ENCODE data around the gene ZNF189. TPM values are rescaled to one million over a fixed set of nuclear protein-coding genes. Genes with fewer than 3 reads are reported as not detected.
A peak's percentile ranks its signal among the peaks of the same experiment; 100 is the strongest.

Gene ZNF189
- total RNA-seq, 1 donor from 2014 or later: 17.3 TPM

GRCh38 chr9:101398930-101399642, 435 bp downstream of the ZNF189 start:
- TF ChIP-seq, protein P1, sequence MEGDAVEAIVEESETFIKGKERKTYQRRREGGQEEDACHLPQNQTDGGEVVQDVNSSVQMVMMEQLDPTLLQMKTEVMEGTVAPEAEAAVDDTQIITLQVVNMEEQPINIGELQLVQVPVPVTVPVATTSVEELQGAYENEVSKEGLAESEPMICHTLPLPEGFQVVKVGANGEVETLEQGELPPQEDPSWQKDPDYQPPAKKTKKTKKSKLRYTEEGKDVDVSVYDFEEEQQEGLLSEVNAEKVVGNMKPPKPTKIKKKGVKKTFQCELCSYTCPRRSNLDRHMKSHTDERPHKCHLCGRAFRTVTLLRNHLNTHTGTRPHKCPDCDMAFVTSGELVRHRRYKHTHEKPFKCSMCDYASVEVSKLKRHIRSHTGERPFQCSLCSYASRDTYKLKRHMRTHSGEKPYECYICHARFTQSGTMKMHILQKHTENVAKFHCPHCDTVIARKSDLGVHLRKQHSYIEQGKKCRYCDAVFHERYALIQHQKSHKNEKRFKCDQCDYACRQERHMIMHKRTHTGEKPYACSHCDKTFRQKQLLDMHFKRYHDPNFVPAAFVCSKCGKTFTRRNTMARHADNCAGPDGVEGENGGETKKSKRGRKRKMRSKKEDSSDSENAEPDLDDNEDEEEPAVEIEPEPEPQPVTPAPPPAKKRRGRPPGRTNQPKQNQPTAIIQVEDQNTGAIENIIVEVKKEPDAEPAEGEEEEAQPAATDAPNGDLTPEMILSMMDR (IDR thresholded peaks at IDR 0.05): no peak
- no peak for DNase-seq (ENCODE audit: extremely low spot score, unreplicated experiment)
- Mint-ChIP-seq H3K36me3 (ENCODE audit: unreplicated experiment) (peaks cover 51% of the 10 kb centered on the region), H3K9me3 (ENCODE audit: unreplicated experiment) (peaks cover 35% of the 10 kb centered on the region), H3K27ac (ENCODE audit: unreplicated experiment) (peak overlapping the region; percentile 99), H3K27me3 (ENCODE audit: unreplicated experiment) (no peaks in the 10 kb centered on the region), H3K4me3 (ENCODE audit: unreplicated experiment) (peak overlapping the region; percentile 99), H3K4me1 (ENCODE audit: unreplicated experiment) (peaks cover 40% of the 10 kb centered on the region)

GRCh38 chr9:101399643-101399970, 956 bp downstream of the ZNF189 start:
- H3K9me3 Mint-ChIP-seq (ENCODE audit: unreplicated experiment): peaks cover 35% of the 10 kb centered on the region
- H3K27ac Mint-ChIP-seq (ENCODE audit: unreplicated experiment): peak overlapping the region; percentile 99
- peaks cover 40% of the 10 kb centered on the region for H3K4me1 Mint-ChIP-seq (ENCODE audit: unreplicated experiment)
- DNase-seq (ENCODE audit: extremely low spot score, unreplicated experiment): no peak
- H3K27me3 Mint-ChIP-seq (ENCODE audit: unreplicated experiment): no peaks in the 10 kb centered on the region
- H3K36me3 Mint-ChIP-seq (ENCODE audit: unreplicated experiment): peaks cover 53% of the 10 kb centered on the region
- peak overlapping the region; percentile 99 for H3K4me3 Mint-ChIP-seq (ENCODE audit: unreplicated experiment)
- TF ChIP-seq, protein P1 (IDR thresholded peaks at IDR 0.05): no peak

GRCh38 chr9:101400120-101400519, 1.5 kb downstream of the ZNF189 start:
- no peaks in the 10 kb centered on the region for H3K27me3 Mint-ChIP-seq (ENCODE audit: unreplicated experiment)
- no peak for DNase-seq (ENCODE audit: extremely low spot score, unreplicated experiment)
- TF ChIP-seq, protein P1 (IDR thresholded peaks at IDR 0.05): no peak
- H3K4me1 Mint-ChIP-seq (ENCODE audit: unreplicated experiment): peaks cover 40% of the 10 kb centered on the region
- H3K4me3 Mint-ChIP-seq (ENCODE audit: unreplicated experiment): peak overlapping the region; percentile 99
- H3K9me3 Mint-ChIP-seq (ENCODE audit: unreplicated experiment): peaks cover 40% of the 10 kb centered on the region
- H3K27ac Mint-ChIP-seq (ENCODE audit: unreplicated experiment): peak overlapping the region; percentile 42
- peaks cover 53% of the 10 kb centered on the region for H3K36me3 Mint-ChIP-seq (ENCODE audit: unreplicated experiment)

DNA sequence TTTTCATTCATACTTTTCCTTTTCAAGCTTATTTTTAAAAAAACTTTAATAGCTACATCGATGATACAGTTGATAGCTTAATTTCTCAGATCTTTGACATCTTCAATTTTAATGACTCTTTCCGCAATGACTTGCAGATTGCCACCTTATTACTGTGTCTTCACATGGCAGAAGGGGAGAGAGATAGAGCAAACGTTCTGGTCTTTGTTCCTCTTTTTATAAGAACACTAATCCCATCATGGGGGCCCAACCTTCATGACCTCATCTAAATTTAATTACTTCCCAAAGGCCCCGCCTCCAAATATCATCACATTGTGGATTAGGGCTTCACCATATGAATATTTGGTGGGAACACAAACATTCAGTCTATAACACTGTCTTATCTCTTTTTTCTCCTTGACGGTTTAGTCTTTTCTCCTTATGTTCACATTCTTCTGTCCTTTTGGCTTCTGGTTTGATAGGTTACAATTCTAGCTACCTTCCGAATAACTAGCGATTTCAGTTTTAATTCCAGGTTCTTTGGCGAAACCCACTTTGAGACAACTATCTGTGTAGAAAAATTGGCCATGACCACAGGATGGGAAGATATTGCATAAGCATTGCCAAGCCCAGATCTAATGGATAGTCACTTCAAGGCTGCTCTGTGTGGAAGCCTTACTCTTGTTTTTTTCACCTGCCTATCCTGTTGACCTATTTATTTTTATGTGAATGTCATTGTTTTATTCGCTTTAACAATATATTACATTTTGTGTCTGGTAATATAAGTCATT, 5.0 kb downstream of the ZNF189 start:
- peaks cover 62% of the 10 kb centered on the region for H3K9me3 Mint-ChIP-seq (ENCODE audit: unreplicated experiment)
- H3K4me1 Mint-ChIP-seq (ENCODE audit: unreplicated experiment): peaks cover 28% of the 10 kb centered on the region
- no peak overlapping the region for H3K27ac Mint-ChIP-seq (ENCODE audit: unreplicated experiment)
- H3K4me3 Mint-ChIP-seq (ENCODE audit: unreplicated experiment): no peak overlapping the region
- H3K36me3 Mint-ChIP-seq (ENCODE audit: unreplicated experiment): peaks cover 82% of the 10 kb centered on the region
- H3K27me3 Mint-ChIP-seq (ENCODE audit: unreplicated experiment): no peaks in the 10 kb centered on the region
- TF ChIP-seq, protein P1 (IDR thresholded peaks at IDR 0.05): no peak
- DNase-seq (ENCODE audit: extremely low spot score, unreplicated experiment): no peak

DNA sequence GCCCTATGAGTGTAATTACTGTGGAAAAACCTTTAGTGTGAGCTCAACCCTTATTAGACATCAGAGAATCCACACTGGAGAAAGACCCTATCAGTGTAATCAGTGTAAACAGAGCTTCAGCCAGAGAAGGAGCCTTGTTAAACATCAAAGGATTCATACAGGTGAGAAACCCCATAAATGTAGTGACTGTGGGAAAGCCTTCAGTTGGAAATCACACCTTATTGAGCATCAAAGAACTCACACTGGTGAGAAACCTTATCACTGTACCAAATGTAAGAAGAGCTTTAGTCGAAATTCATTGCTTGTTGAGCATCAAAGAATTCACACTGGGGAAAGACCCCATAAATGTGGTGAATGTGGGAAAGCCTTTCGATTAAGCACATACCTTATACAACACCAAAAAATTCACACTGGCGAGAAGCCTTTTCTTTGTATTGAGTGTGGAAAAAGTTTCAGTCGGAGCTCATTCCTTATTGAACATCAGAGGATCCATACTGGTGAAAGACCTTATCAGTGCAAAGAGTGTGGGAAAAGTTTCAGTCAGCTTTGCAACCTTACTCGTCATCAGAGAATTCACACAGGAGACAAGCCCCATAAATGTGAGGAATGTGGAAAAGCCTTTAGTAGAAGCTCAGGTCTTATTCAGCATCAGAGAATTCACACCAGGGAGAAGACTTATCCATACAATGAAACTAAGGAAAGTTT, 9.9 kb downstream of the ZNF189 start:
- no peaks in the 10 kb centered on the region for H3K27me3 Mint-ChIP-seq (ENCODE audit: unreplicated experiment)
- H3K4me1 Mint-ChIP-seq (ENCODE audit: unreplicated experiment): no peaks in the 10 kb centered on the region
- TF ChIP-seq, protein P1 (IDR thresholded peaks at IDR 0.05): no peak
- peaks cover 65% of the 10 kb centered on the region for H3K9me3 Mint-ChIP-seq (ENCODE audit: unreplicated experiment)
- H3K36me3 Mint-ChIP-seq (ENCODE audit: unreplicated experiment): peaks cover 82% of the 10 kb centered on the region
- no peak overlapping the region for H3K27ac Mint-ChIP-seq (ENCODE audit: unreplicated experiment)
- no peak for DNase-seq (ENCODE audit: extremely low spot score, unreplicated experiment)
- H3K4me3 Mint-ChIP-seq (ENCODE audit: unreplicated experiment): no peak overlapping the region
